GM12878 (cell line): ENCODE data around the gene QSOX2.

Source experiments
- CTCF ChIP-seq, 3 experiments: IDR thresholded peaks in 2 of 3; conservative IDR thresholded peaks in 1 of 3; 2 replicates each; pipeline ENCODE4 v1.5.1; 2011; ENCODE audit warnings: low read depth in 3 of 3, low read length in 3 of 3, mild to moderate bottlenecking in 3 of 3, control low read depth in 2 of 3, moderate library complexity in 2 of 3, inconsistent platforms in 1 of 3, mixed read lengths in 1 of 3; ENCODE audit not compliant: control insufficient read depth in 2 of 3, insufficient read depth in 1 of 3; ENCODE audit errors: extremely low read depth in 1 of 3
- POLR2AphosphoS5 ChIP-seq: IDR thresholded peaks from 2 replicates; pipeline ENCODE4 v1.6.1; 2011; ENCODE audit warnings: mild to moderate bottlenecking, low read length, inconsistent platforms
- RAD21 ChIP-seq: IDR thresholded peaks from 2 replicates; pipeline ENCODE4 v1.6.1; 2011; ENCODE audit warnings: mild to moderate bottlenecking, low read depth, low read length, moderate library complexity; ENCODE audit not compliant: insufficient read depth
- SKIL ChIP-seq: fragments of 450-650 bp; IDR thresholded peaks from 2 replicates; pipeline ENCODE4 v1.6.1; 2017; ENCODE audit warnings: mild to moderate bottlenecking, low read depth, inconsistent platforms; ENCODE audit not compliant: poor library complexity, severe bottlenecking
- SMC3 ChIP-seq: IDR thresholded peaks from 2 replicates; pipeline ENCODE4 v1.6.1; 2011; ENCODE audit warnings: low read length, improper control_type of control experiment, borderline replicate concordance
- SUZ12 ChIP-seq: fragments of 200-600 bp; sonication (generic); IDR thresholded peaks from one replicate; pipeline ENCODE4 v1.6.1; 2018; ENCODE audit warnings: antibody characterized with exemption, mild to moderate bottlenecking; ENCODE audit not compliant: unreplicated experiment
- ZBTB11 ChIP-seq: fragments of 450-650 bp; formaldehyde crosslinking; IDR thresholded peaks from 2 replicates; pipeline ENCODE4 v1.5.0; 2022; ENCODE audit warnings: mild to moderate bottlenecking, missing genetic modification characterization
- ZBTB33 ChIP-seq: fragments of 450-650 bp; IDR thresholded peaks from 2 replicates; pipeline ENCODE4 v1.6.1; 2017; ENCODE audit warnings: mild to moderate bottlenecking
- ZZZ3 ChIP-seq: IDR thresholded peaks from 2 replicates; pipeline ENCODE4 v1.6.1; 2011; ENCODE audit warnings: low read depth; ENCODE audit not compliant: control insufficient read depth, insufficient read length

- TF ChIP-seq SKIL (no peak), CTCF (IDR thresholded peaks at IDR 0.05 in 2 of 3, conservative IDR thresholded peaks at IDR 0.05 in 1 of 3; ENCODE audit: control insufficient read depth in 2 of 3, extremely low read depth in 1 of 3, insufficient read depth in 1 of 3, low read depth in 3 of 3, low read length in 3 of 3) (no peak), ZBTB33 (no peak), ZBTB11 (no peak), POLR2AphosphoS5 (no peak), SUZ12 (no peak), ZZZ3 (no peak), SMC3 (no peak), RAD21 (no peak)
Observed at GRCh38 chr9:136226680-136227407, 18.8 kb downstream of the QSOX2 start.
